NCI-H1092 (cell line): ENCODE results near the gene MAPKAPK2.
"Not testable (repeated sequence)": the region's sequence is repeated elsewhere in the genome, so short reads cannot be mapped to it uniquely, and the experiment has no call there.

Source experiments
- DNase-seq: peaks from one replicate; lab custom pipeline; 2025; lab: John Stamatoyannopoulos, UW

MAPKAPK2 gene

GRCh38 chr1:206778031-206778430 is 93.3 kb downstream of the MAPKAPK2 start:
- no peak for DNase-seq

DNA sequence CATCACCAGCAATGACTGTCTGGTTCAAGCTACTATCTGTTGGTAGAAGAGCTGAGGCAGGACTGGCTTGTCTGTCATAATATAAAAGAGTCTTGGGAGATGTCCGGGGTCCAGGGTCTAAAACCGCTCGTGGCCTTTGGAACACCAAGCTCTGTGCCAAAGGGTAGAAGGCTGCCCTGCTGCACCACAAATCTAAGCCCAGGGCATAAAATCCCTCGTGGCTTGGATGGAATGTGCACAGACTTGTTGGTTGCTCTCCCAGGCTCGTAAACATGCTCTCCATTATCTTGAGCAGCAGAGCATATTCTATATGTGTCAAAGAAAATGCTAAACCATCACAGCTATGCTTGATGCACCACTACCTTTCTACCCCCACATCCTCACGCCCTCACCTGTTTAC is 94.2 kb downstream of the MAPKAPK2 start:
- DNase-seq = not testable (repeated sequence)

DNA sequence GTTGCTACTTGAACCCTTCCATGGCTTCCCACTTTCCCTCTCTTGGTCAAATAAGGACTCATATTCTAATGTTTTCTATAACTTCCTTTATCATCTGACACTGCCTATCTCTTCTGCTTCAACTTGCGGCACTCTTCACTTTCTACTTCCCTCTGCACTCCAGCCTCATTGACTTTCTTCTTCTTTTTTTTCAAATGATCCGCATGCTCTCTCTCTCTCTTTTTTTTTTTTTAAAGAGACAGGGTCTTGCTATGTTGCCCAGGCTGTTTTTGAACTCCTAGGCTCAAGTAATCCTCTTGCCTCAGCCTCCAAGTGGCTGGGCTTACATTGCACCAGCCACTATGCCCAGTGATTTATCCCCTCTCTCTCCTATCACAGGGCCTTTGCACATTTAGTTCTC is 94.9 kb downstream of the MAPKAPK2 start:
- DNase-seq = no peak

GRCh38 chr1:206782448-206782847 is 97.7 kb downstream of the MAPKAPK2 start:
- no peak for DNase-seq

GRCh38 chr1:206783506-206783905 is 98.8 kb downstream of the MAPKAPK2 start:
- DNase-seq = no peak
